Activated naive CD8-positive, alpha-beta T cell treated with anti-CD3 and anti-CD28 coated beads, Interleukin-2, amount 10 ng/mL, durations not matched to agents 7 days and 5 days (primary cell): ENCODE measurements around the gene SGIP1. TPM values are rescaled to one million over a fixed set of nuclear protein-coding genes. Genes with fewer than 3 reads are reported as not detected.
A peak's percentile ranks its signal among the peaks of the same experiment; 100 is the strongest.

Source experiments
- ATAC-seq: fragments of 150-1000 bp; cut with Tn5 transposase; one replicate; pipeline ENCODE4 v1.10.0; 2021; ENCODE audit warnings: low read depth, moderate library complexity
- POLR2A ChIA-PET: fragments of 350-600 bp; sonication (Branson Sonifier 250); formaldehyde crosslinking; loops from one replicate; lab custom pipeline; 2021; ENCODE audit warnings: antibody characterized with exemption; lab: Charles Lee
- DNase-seq: peaks from one replicate; pipeline ENCODE4 v3.0.0; 2021
- H3K27ac Mint-ChIP-seq: one replicate; pipeline ENCODE4 v1.8.0; 2022; ENCODE audit warnings: mild to moderate bottlenecking, mixed read lengths
- H3K27me3 Mint-ChIP-seq: one replicate; pipeline ENCODE4 v1.8.0; 2022; ENCODE audit warnings: mild to moderate bottlenecking, moderate library complexity, mixed read lengths
- H3K36me3 Mint-ChIP-seq: one replicate; pipeline ENCODE4 v1.8.0; 2021; ENCODE audit warnings: mild to moderate bottlenecking, mixed read lengths
- H3K4me1 Mint-ChIP-seq: one replicate; pipeline ENCODE4 v1.8.0; 2021; ENCODE audit warnings: mixed read lengths
- H3K4me3 Mint-ChIP-seq: one replicate; pipeline ENCODE4 v1.8.0; 2022; ENCODE audit warnings: mild to moderate bottlenecking, moderate library complexity, mixed read lengths
- H3K9me3 Mint-ChIP-seq: one replicate; pipeline ENCODE4 v1.8.0; 2021; ENCODE audit warnings: mixed read lengths
- total RNA-seq, 2 experiments: library from RNA; stranded (reverse); gene quantifications; one replicate each; pipeline ENCODE4 v1.2.3, GENCODE V29; 2021

Gene SGIP1
- total RNA-seq, 2 experiments from 2014 or later = not detected

GRCh38 chr1:66751160-66751559 lies 217.2 kb downstream of the SGIP1 start:
- no peak for DNase-seq
- Mint-ChIP-seq H3K4me1 (peaks cover 18% of the 10 kb centered on the region), H3K27ac (no peak overlapping the region), H3K36me3 (peaks cover 2% of the 10 kb centered on the region), H3K27me3 (peaks cover 75% of the 10 kb centered on the region), H3K9me3 (no peaks in the 10 kb centered on the region), H3K4me3 (peak overlapping the region; percentile 7)
- POLR2A ChIA-PET = no interaction called here
- no peak for ATAC-seq

- Mint-ChIP-seq H3K36me3 (peaks cover 3% of the 10 kb centered on the region), H3K27ac (peak within 1 kb of the TSS; percentile 52), H3K4me1 (peaks cover 18% of the 10 kb centered on the region), H3K4me3 (peak within 1 kb of the TSS; percentile 64), H3K9me3 (no peaks in the 10 kb centered on the region), H3K27me3 (peaks cover 72% of the 10 kb centered on the region)
- POLR2A ChIA-PET = no interaction called here
- peak; percentile 39 for DNase-seq
- ATAC-seq = no peak
Observed at GRCh38 chr1:66752000-66752592, 218.1 kb downstream of the SGIP1 start, which contains the start of gene DYNLT5. TSS of gene DYNLT5 (plus strand) at chr1:66752459. CDS start at chr1:66754659, 2,200 bp downstream.

- ATAC-seq (no peak), DNase-seq (no peak)
- H3K4me1 Mint-ChIP-seq = peaks cover 18% of the 10 kb centered on the region
- H3K36me3 Mint-ChIP-seq = peaks cover 3% of the 10 kb centered on the region
- H3K4me3 Mint-ChIP-seq = peak overlapping the region; percentile 64
- peak overlapping the region; percentile 52 for H3K27ac Mint-ChIP-seq
- no peaks in the 10 kb centered on the region for H3K9me3 Mint-ChIP-seq
- POLR2A ChIA-PET = no interaction called here
- H3K27me3 Mint-ChIP-seq = peaks cover 68% of the 10 kb centered on the region
Observed at GRCh38 chr1:66752671-66753371, 218.9 kb downstream of the SGIP1 start.

GRCh38 chr1:66757722-66758240 lies 223.8 kb downstream of the SGIP1 start:
- Mint-ChIP-seq H3K27ac (no peak overlapping the region), H3K36me3 (peaks cover 4% of the 10 kb centered on the region), H3K9me3 (no peaks in the 10 kb centered on the region), H3K4me3 (no peak overlapping the region), H3K27me3 (peaks cover 30% of the 10 kb centered on the region), H3K4me1 (peaks cover 4% of the 10 kb centered on the region)
- no peak for ATAC-seq
- POLR2A ChIA-PET = no interaction called here
- no peak for DNase-seq

GRCh38 chr1:66758241-66758755 lies 224.3 kb downstream of the SGIP1 start:
- Mint-ChIP-seq H3K36me3 (peaks cover 3% of the 10 kb centered on the region), H3K27me3 (peaks cover 25% of the 10 kb centered on the region), H3K9me3 (no peaks in the 10 kb centered on the region), H3K27ac (no peak overlapping the region), H3K4me1 (peaks cover 1% of the 10 kb centered on the region), H3K4me3 (no peak overlapping the region)
- no peak for ATAC-seq
- POLR2A ChIA-PET = no interaction called here
- no peak for DNase-seq

- DNase-seq (no peak), ATAC-seq (no peak)
- H3K27ac Mint-ChIP-seq = no peak overlapping the region
- POLR2A ChIA-PET = no interaction called here
- peaks cover 1% of the 10 kb centered on the region for H3K4me1 Mint-ChIP-seq
- peaks cover 3% of the 10 kb centered on the region for H3K36me3 Mint-ChIP-seq
- H3K27me3 Mint-ChIP-seq = peaks cover 7% of the 10 kb centered on the region
- H3K4me3 Mint-ChIP-seq = no peak overlapping the region
- H3K9me3 Mint-ChIP-seq = no peaks in the 10 kb centered on the region
Observed at GRCh38 chr1:66760506-66760905, 226.6 kb downstream of the SGIP1 start.

GRCh38 chr1:66761221-66761620 lies 227.3 kb downstream of the SGIP1 start:
- no peak for DNase-seq
- H3K27me3 Mint-ChIP-seq = peaks cover 6% of the 10 kb centered on the region
- peaks cover 3% of the 10 kb centered on the region for H3K36me3 Mint-ChIP-seq
- no peak overlapping the region for H3K27ac Mint-ChIP-seq
- ATAC-seq = no peak
- POLR2A ChIA-PET = no interaction called here
- no peaks in the 10 kb centered on the region for H3K9me3 Mint-ChIP-seq
- H3K4me3 Mint-ChIP-seq = no peak overlapping the region
- peaks cover 1% of the 10 kb centered on the region for H3K4me1 Mint-ChIP-seq

- DNase-seq = no peak
- Mint-ChIP-seq H3K27ac (no peak overlapping the region), H3K4me3 (no peak overlapping the region), H3K4me1 (peaks cover 10% of the 10 kb centered on the region), H3K27me3 (peaks cover 2% of the 10 kb centered on the region), H3K36me3 (peaks cover 1% of the 10 kb centered on the region), H3K9me3 (no peaks in the 10 kb centered on the region)
- POLR2A ChIA-PET = interaction anchor here (0.5 to 0.8 kb wide), 2 partner anchors 160 to 769 kb away, joined by 3 read pairs; partner anchors contain the start of genes DNAI4 and MIER1
- ATAC-seq = peak; percentile 53
Observed at GRCh38 chr1:66764994-66765578, 231.1 kb downstream of the SGIP1 start.

- ATAC-seq (no peak), DNase-seq (no peak)
- Mint-ChIP-seq H3K36me3 (no peaks in the 10 kb centered on the region), H3K27ac (no peak overlapping the region), H3K9me3 (no peaks in the 10 kb centered on the region), H3K4me1 (peaks cover 18% of the 10 kb centered on the region), H3K27me3 (no peaks in the 10 kb centered on the region), H3K4me3 (no peak overlapping the region)
- POLR2A ChIA-PET = no interaction called here
Observed at GRCh38 chr1:66767626-66768025, 233.7 kb downstream of the SGIP1 start.

GRCh38 chr1:66768965-66769364 lies 235.0 kb downstream of the SGIP1 start:
- Mint-ChIP-seq H3K4me3 (peak overlapping the region; percentile 72), H3K27ac (peak overlapping the region; percentile 63), H3K4me1 (peaks cover 18% of the 10 kb centered on the region), H3K36me3 (no peaks in the 10 kb centered on the region), H3K9me3 (no peaks in the 10 kb centered on the region), H3K27me3 (no peaks in the 10 kb centered on the region)
- POLR2A ChIA-PET = interaction anchor here (0.8 kb wide), 1 partner anchor 161 kb away, joined by 3 read pairs; no protein-coding TSS in a partner anchor
- no peak for DNase-seq
- ATAC-seq = no peak

GRCh38 chr1:66769512-66770229 lies 235.7 kb downstream of the SGIP1 start:
- Mint-ChIP-seq H3K36me3 (no peaks in the 10 kb centered on the region), H3K27ac (peak overlapping the region; percentile 63), H3K4me3 (peak overlapping the region; percentile 72), H3K27me3 (no peaks in the 10 kb centered on the region), H3K4me1 (peaks cover 18% of the 10 kb centered on the region), H3K9me3 (no peaks in the 10 kb centered on the region)
- POLR2A ChIA-PET = interaction anchor here (0.8 kb wide), 2 partner anchors 155 to 160 kb away, joined by 3 to 4 read pairs; partner anchors contain the start of genes DNAI4 and MIER1
- ATAC-seq (peak; percentile 77), DNase-seq (no peak)

GRCh38 chr1:66770240-66770639 lies 236.3 kb downstream of the SGIP1 start:
- DNase-seq = no peak
- no peak for ATAC-seq
- Mint-ChIP-seq H3K4me3 (peak overlapping the region; percentile 72), H3K27ac (peak overlapping the region; percentile 2), H3K4me1 (peaks cover 18% of the 10 kb centered on the region), H3K27me3 (no peaks in the 10 kb centered on the region), H3K9me3 (no peaks in the 10 kb centered on the region), H3K36me3 (no peaks in the 10 kb centered on the region)
- POLR2A ChIA-PET = interaction anchor here (0.8 kb wide), 1 partner anchor 154 kb away, joined by 4 read pairs; the partner anchor contains the start of genes DNAI4 and MIER1

- Mint-ChIP-seq H3K36me3 (no peaks in the 10 kb centered on the region), H3K9me3 (no peaks in the 10 kb centered on the region), H3K4me3 (no peak overlapping the region), H3K27me3 (no peaks in the 10 kb centered on the region), H3K27ac (no peak overlapping the region), H3K4me1 (peaks cover 18% of the 10 kb centered on the region)
- POLR2A ChIA-PET = no interaction called here
- no peak for ATAC-seq
- DNase-seq = no peak
Observed at GRCh38 chr1:66770694-66771093, 236.7 kb downstream of the SGIP1 start.
